COLO668 (cell line): ENCODE data around the gene HBQ1.
"Not testable (repeated sequence)": the region's sequence is repeated elsewhere in the genome, so short reads cannot be mapped to it uniquely, and the experiment has no call there.

ENCODE experiments used
- DNase-seq: peaks from one replicate; lab custom pipeline; 2025; ENCODE audit not compliant: unreplicated experiment; lab: John Stamatoyannopoulos, UW

Gene HBQ1

GRCh38 chr16:200388-200787, 20.1 kb downstream of the HBQ1 start:
- DNase-seq = no peak

GRCh38 chr16:203246-203645, 23.0 kb downstream of the HBQ1 start:
- no peak for DNase-seq

- DNase-seq = not testable (repeated sequence)
These were observed 23.8 kb downstream of the HBQ1 start for GRCh38 chr16:204046-204445.

- not testable (repeated sequence) for DNase-seq
These were observed 29.1 kb downstream of the HBQ1 start for GRCh38 chr16:209359-209758.

- not testable (repeated sequence) for DNase-seq
These were observed 31.4 kb downstream of the HBQ1 start for GRCh38 chr16:211631-212180.

GRCh38 chr16:212999-213398, 32.7 kb downstream of the HBQ1 start:
- DNase-seq = no peak

GRCh38 chr16:220021-220420, 39.8 kb downstream of the HBQ1 start:
- no peak for DNase-seq

- DNase-seq = peak; percentile 39
These were observed 48.0 kb downstream of the HBQ1 start for GRCh38 chr16:228151-228851.

GRCh38 chr16:228852-229730, 48.8 kb downstream of the HBQ1 start, which contains the start of gene LUC7L:
LUC7L (minus strand) TSS chr16:229449; CDS start chr16:229339, 110 bp downstream.
- DNase-seq = peak; percentile 93

GRCh38 chr16:229731-230281, 49.5 kb downstream of the HBQ1 start:
- DNase-seq = no peak

GRCh38 chr16:230351-230750, 50.1 kb downstream of the HBQ1 start:
- DNase-seq = not testable (repeated sequence)
